GM18951 (cell line): ENCODE results near the gene C1orf226.
"Not testable (repeated sequence)": the region's sequence is repeated elsewhere in the genome, so short reads cannot be mapped to it uniquely, and the experiment has no call there.

Source experiments
- POLR2A ChIP-seq: IDR thresholded peaks from 4 replicates; pipeline ENCODE4 v1.6.1; 2011; ENCODE audit warnings: mild to moderate bottlenecking; ENCODE audit not compliant: insufficient read length, insufficient read depth; ENCODE audit errors: extremely low read depth
- in situ Hi-C: fragments of 300-500 bp; cut with MboI; formaldehyde crosslinking; loops from one replicate; pipeline ENCODE4 v1.12.0; 2022; ENCODE audit warnings: low sequenced_read_pairs, mixed read lengths, inconsistent platforms; ENCODE audit not compliant: unreplicated experiment

C1orf226 gene, protein sequence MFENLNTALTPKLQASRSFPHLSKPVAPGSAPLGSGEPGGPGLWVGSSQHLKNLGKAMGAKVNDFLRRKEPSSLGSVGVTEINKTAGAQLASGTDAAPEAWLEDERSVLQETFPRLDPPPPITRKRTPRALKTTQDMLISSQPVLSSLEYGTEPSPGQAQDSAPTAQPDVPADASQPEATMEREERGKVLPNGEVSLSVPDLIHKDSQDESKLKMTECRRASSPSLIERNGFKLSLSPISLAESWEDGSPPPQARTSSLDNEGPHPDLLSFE

DNA sequence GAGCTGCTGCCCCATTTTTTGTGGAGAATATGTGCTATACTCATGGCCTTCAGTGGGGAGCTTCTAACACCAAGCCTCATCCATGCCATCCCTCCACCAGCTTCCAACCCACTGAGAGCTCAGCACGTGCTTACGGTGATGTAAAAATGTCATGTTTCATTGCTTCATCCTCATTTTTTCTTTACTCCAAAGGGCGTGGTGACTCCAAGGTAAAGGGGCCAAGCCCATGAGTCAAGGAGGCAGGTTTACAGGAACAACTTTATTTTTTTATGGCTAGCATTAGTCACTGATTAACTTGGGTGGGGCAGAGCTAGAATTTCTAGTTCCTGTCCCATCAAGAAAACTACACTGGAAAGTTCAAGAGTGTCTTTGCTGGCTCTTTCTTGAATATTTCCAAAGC is at the start of gene C1orf226:
C1orf226 (plus strand) TSS at position 346 of the 400 bp plus-strand sequence. CDS start 174 bp downstream, outside the sequence.
- in situ Hi-C loops, result no loop called here
- no peak for TF ChIP-seq POLR2A

DNA sequence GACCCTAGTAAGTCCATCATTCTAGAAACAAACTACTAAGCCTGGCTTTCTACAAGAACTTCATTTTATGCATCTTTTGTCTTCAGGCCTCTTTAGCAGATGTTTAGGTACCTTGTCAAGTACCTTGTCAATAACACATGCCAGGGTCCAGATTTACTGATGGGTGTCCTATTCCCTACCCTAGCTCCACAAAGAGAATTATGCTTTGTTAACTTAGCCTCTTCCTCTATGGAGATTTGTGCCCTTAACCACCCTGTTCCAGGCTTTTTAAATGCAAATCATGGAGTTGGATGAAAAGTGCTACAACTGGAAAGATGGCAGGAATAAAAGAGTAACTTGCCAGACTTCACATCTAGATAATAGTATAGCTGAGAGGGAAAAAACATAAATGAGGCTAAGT is 47.5 kb upstream of the C1orf226 start:
- in situ Hi-C loops, result no loop called here
- TF ChIP-seq POLR2A, result no peak

DNA sequence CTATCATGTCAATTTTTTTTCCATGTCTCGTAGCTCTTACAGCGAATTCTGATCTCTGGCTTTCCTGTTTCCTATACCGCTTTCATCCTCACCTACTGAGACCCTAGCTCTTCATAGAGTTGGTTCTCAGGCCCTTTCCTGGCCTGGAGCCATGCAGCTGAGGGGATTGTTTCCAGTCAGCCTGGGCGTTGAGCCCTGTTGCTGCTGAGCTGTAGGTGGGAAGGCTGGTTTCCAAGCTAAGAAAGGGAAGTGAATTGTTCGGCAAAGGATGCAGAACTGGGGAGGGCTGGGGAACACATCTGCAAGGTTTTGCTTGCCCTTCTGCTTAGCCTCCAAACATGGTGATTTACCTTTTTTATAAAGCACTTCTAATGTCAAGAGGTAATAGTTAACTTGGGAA is 46.4 kb upstream of the C1orf226 start:
- in situ Hi-C loops, result no loop called here
- no peak for TF ChIP-seq POLR2A

DNA sequence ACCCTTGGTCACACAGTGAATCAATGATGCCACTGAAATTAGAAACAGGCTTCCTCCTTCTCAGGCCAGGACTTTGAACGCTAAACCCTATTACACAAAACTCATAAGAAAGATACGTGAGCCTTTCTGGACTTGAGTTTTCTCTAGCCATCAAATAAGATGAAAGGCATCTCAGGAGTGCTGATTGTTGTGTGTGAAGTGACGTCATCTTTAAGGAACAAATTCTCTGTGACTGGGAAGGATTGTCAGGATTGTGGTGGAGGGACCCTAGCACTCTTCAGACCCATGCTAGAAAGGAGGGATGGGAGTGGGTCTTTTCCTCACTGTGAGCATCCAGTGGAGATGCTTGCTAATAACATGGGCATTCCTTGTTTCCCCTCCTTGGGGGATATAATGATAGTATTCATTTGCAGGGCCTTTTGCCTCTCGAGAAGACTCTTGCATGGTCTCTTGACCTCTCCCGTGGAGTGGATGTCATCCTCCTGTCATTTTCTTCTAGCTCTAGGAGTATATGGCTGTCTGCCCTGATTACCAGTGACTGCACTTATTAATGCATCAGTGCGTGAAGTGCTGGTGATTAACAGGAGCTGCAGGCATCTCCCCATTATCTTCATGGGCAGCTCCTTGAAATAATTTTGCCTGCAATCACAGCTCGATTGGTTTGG is 44.8 kb upstream of the C1orf226 start:
- no peak for TF ChIP-seq POLR2A
- in situ Hi-C loops, result no loop called here

DNA sequence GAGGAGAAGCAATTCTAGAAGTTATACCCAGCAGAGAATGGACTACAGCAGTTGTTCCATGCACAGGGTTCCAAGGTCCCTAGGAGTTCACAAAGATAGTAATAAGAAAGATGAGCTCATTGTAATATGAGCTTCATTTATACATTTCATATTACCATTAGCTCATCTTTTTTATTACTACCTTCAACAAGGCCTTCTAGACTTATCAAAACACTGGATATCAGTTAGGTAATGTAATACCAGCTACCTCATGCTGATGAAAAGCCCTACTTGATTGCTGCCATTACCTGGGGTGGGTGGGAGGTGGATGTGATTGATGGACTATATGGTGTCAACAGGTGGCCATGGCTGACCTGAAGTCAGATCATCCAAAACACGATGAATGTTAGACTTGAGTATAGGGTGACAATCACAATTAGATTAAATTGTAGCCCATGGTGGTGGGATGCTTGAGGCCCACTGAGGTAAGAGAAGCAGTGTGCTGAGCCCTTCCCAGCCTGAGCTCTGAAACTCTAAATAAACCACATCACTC is 39.0 kb upstream of the C1orf226 start:
- TF ChIP-seq POLR2A, result no peak
- in situ Hi-C loops, result no loop called here

DNA sequence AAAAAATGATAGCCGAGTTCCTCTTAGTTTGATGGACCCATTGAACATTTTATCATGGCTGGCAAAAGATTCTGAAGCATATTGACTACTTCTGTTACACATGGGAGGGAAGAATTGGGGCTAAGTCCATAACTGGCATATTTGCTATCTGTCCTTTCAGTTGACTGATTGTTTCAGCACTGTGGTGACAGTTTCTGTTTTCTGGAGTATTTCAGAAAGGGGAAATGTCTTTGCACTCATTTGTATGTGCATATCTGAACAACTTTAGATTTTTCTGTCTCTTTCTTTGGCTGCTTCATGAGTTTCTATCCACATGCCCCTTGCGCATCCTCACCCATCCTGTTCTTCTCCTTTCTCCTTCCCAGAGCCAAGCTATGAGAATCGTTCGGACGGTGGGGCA is 38.1 kb upstream of the C1orf226 start:
- no peak for TF ChIP-seq POLR2A
- in situ Hi-C loops, result no loop called here

DNA sequence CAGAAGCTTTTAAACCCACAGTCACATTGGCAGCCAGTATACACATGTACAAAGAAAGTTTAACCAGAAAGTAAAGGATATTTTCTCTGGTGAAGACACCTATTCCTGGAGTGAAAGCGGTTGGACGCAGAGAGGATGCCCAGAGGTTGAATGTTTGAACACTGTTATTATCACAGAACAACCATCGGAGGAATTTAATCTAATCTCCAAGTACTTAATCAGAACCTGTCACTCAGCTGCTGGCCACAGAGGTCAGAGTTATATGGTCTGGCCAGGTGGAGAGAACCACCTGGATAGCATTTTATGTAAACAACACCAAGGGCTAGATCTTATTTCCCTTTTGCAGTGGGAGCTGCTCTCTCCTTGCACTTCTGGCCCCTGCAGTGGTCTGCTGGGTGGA is 34.2 kb upstream of the C1orf226 start:
- in situ Hi-C loops, result no loop called here
- no peak for TF ChIP-seq POLR2A

DNA sequence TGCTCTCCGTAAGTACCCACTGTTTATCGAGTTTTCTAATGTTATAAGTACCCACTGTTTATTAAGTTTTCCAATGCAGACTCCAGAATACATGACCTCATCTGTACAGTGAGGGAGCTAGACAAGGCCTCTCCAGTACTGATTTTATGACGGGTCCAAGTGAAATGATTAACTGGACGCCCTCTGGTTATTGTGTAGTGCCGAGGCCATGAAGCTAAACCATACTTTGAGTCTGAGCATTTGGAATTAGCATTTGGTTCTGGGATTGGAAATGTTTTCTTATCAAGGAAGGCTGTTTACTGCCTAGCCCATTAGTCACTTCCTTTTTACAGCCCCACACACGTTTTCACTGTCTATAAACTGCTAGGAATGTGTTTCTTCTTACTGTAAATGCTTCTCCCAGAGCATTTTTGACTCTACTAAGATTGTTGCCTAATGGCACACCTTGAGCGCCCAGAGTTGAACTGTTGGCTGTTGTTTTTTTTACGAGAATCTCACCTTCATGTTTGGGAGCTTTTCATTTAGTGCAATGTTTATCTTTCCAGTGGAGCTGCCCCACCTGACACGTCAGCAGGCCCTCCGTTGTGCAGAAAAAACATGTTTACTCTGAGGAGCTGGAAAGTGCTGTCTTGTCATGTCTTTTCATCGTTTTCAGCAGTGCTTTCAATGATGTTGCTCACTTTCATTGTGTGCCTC is 31.7 kb upstream of the C1orf226 start:
- TF ChIP-seq POLR2A, result no peak
- in situ Hi-C loops, result no loop called here

DNA sequence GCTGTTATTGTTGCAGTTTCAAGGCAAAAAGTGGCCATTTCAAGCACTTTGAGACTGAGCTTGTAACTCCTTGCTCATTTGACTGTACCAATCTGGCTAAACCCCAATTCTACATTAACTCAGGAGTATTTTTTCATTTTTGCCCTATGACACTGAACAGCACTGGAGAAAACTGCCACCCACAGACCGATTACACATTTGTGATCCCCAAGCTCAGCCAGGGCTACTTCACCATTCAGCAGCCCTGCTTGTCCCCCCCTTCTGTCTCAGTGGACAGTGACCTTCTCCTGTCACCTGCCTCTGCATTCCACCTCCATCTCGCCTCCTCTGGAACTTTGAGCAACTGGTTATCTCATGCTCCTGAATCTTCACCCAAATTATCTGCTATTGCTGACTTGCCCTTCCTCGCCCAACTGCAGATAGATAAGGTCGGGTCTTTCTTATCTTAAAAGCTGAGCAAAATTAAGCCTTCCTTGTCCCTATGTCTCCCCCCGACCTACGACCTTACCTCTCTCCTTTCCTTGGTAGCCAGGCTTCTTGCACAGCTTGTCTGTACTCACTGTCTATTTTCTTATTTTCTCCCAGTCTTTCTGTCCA is 30.2 kb upstream of the C1orf226 start:
- in situ Hi-C loops, result no loop called here

DNA sequence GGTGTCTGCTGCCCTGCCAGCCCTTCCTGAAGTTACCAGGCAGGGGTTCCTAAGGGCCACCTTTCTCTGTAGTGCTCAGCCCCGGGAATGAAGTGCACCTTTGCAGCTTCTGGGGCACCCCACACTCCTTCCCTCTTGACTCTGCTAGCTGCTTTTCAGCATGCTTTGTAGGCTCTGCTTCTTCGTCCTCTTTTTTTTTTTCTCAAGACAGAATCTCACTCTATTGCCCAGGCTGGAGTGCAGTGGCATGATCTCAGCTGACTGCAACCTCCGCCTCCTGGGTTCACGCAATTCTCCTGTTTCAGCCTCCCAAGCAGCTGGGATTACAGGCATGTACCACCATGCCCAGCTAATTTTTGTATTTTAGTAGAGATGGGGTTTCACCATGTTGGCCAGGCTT is 29.7 kb upstream of the C1orf226 start:
- in situ Hi-C loops, result not testable (repeated sequence)

More for the DNA sequence above, 30.2 kb upstream of the C1orf226 start:
- no peak for TF ChIP-seq POLR2A

DNA sequence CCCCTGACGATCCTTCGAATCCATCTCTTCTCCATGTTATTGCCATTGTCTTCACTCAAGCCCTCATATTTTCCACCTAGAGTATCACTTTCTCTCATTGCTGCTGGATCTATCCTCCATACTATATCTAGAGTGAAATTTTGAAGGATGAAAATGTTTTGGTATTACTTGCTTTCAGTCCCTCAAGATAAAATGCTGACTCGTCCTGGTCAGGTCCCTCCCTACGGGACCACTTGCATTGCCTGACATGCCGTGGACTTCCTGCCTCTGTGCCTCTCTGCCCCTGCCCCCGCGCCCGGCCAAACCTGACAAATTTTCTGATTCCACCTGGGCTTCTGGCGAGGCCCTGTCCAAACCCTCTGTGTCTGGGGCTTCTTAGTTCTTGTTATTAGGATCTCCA is 28.4 kb upstream of the C1orf226 start:
- no peak for TF ChIP-seq POLR2A
- in situ Hi-C loops, result no loop called here

DNA sequence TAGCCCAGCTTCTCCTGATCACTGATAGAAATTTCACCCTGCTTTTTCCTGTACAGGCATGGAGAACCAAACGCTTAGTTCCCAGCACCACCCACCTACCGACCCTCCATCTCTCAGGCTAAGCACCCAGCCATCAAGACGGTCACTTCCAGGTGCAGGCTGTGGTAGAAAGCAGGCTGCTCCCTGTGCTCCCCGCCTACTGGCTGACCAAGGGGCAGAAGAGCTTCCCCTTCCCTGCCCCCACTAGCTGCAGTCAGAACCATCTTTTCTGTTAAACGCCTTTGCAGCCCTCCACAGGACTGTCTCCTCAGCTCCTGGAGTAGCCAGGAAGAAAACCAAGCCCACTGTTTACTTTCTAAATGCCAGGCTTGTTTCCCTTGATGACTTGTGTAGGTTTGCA is 27.8 kb upstream of the C1orf226 start:
- in situ Hi-C loops, result no loop called here

DNA sequence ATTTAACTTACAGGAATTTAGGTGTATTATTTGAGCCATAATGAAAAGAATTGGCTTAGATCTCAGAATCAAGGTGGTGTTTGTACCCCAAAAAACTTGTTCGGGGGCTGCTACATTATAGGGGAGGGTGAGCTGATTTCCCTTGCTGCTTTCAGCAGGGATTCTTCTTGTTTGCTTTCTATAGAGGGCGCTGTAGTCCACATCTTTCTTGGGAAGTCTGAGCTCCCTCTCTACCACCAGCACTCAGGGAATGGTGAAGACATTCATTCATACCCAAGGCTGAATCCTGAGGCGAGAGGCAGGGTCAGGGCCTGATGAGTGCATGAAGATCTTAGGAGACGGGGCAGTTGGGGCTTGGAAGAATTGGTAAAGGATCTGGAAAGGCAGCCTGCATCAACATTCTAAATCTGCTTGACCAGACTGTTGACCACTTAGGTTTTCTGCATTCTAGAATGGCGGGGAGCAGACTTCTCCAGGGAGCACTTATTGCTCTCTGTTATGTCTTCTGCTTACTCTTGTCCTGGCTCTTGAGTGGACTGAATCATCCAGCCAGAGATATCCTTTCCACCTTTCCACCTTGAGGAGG is 23.8 kb upstream of the C1orf226 start:
- TF ChIP-seq POLR2A, result no peak
- in situ Hi-C loops, result no loop called here

More for the DNA sequence above, 27.8 kb upstream of the C1orf226 start:
- no peak for TF ChIP-seq POLR2A
